ENCODE results near the gene HSP90B1.

HSP90B1 gene

GRCh38 chr12:103930787-103931735, 851 bp downstream of the HSP90B1 start:
- DNase-seq: peak; percentile 18

DNA sequence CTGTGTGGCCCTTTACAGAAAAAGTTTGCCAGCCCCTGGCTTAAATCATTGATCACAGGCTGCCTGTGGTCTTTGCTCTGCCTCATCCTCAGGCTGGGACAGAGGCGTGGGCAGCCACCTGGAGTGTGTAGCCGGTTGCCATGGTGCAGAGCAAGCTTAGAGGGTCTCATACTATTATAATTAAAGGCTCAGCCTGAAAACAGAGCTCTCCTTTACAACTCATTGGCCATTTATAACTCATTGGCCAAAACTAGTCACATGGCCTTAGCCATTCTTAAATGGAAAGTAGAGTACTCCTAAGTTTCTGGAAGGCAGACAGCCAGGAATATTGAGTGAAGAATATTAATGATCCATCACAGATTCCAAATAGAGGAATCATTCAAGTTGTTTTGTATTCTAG, 3.0 kb downstream of the HSP90B1 start:
- no peak for DNase-seq

GRCh38 chr12:103936679-103937078, 6.5 kb downstream of the HSP90B1 start:
- DNase-seq: no peak

DNA sequence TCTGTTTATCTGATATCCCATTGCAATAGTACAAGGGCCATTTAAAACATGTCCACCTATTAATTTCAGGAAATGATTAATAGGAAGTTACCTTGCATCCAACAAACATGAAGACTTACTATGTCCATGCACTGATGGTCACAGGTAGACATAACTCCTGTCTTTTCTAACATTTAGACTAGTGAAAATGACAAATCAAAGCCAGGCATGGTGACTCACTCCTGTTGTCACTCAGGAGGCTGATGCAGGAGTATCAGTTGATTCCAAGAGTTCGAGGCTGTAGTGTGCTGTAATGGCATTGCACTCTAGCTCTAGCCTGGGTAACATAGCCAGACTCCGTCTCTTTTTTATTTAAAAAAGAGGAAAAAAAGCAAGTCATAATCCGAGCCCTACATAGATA, 14.8 kb downstream of the HSP90B1 start:
- no peak for DNase-seq

DNA sequence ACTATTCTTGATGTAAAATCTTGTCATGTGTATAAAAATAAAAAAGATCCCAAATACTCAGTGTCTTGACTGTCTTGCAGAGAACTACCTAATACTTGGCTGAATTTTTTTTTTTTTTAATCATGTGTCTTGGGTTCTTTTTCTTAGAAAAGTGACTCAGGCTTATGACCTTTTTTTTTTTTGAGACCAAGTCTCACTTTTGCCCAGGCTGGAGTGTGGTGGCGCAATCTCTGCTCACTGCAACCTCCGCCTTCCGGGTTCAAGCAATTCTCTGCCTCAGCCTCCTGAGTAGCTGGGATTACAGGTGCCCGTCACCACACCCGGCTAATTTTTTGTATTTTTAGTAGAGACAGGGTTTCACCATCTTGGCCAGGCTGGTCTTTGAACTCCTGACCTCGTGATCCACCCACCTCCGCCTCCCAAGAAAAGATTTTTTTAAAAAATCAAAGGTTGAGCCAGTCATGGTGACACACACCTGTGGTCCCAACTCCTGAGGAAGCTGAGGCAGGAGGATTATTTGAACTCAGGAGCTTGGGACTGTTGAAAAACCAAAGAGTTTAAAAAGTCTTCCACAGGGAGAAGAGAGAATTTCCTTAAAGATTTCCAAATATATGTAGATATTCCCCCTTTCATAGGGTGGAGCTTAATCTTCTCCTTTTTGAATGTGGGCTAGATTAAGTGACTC, 17.8 kb downstream of the HSP90B1 start:
- DNase-seq: no peak

DNA sequence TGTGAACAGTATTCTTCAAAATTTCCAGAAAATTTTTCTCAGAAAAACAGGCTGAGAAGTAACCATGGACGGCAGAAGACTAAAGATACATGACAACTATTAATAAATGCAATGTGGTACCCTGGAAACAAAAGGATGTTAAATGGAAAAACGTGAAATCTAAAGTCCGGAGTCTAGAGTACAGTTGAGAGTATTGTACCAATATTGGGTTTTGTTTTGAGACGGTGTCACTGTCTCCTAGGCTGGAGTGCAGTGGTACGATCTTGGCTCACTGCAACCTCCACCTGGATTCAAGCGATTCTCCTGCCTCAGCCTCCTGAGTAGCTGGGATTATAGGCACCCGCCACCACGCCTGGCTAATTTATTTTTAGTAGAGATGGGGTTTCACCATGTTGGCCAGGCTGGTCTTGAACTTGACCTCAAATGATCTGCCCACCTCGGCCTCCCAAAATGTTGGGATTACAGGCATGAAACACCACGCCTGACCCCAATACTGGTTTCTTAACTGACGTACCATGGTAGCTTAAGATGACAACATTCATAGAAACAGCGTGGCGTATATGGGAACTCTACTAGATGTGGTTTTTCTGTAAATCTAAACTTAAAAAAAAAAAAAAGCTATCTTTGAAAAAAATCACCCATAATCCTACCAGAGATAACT, 18.7 kb downstream of the HSP90B1 start:
- no peak for DNase-seq

DNA sequence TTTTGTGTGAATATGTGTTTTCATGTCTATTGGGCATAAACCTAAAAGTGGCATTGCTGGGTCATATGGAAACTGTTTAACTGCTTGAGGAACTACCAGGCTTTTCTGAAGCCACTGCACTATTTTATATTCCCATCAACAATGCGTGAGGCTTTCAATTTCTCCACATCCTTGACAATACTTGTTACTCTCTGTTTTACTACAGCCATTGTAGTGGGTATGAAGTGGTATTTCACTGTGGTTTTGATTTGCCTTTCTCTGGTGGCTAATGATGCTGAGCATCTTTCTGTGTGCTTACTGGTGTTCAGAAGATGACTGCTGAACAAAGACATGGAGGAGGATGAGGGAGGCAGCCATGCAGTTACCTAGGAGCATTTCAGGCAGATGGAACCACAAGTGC, 22.3 kb downstream of the HSP90B1 start:
- DNase-seq: no peak

- DNase-seq: no peak
Measured at GRCh38 chr12:103955811-103956508, 25.8 kb downstream of the HSP90B1 start.

DNA sequence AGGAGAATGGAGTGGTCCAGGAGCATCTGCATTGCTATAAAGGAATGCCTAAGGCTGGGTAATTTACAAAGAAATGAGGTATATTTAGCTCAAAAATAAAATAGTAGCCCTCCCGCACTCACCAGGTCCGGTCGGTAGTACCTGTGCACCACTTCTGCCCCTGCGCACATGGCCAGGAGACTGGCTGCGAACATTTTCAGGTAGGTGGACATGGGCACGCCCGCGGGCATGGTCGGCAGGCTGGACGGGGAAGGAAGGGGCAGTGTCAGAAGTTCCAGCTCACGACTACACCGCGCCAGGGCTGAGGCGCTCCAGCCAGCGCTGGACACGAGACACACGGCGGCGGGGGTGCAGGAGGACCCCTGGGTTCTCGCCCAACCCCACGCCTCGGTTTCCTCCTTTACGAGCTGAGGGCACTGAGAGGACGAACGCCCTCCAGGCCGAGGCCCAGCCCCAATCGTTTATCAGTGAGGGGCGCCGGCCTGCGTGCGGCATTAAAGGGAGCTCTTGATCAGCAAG, 26.4 kb downstream of the HSP90B1 start:
- no peak for DNase-seq

GRCh38 chr12:103957865-103958388, 27.7 kb downstream of the HSP90B1 start:
- no peak for DNase-seq

DNA sequence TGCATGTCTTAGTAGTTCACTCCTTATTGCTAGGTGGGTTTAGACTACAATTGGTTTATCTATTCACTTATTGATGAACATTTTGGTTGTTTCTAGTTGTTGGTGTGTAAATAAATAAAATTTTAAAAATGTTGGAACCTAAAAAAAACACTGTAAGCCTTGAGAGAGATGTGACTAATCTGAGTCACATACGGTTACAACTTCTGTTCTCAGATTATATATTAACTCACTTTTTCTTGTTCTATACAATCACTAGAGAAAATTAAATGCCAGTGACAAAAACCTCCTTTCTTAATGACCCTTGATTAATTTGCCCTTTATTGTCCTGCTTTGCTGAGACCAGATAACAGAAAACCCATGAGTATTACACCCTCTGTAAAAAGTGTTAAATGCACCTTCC, 28.4 kb downstream of the HSP90B1 start:
- no peak for DNase-seq

DNA sequence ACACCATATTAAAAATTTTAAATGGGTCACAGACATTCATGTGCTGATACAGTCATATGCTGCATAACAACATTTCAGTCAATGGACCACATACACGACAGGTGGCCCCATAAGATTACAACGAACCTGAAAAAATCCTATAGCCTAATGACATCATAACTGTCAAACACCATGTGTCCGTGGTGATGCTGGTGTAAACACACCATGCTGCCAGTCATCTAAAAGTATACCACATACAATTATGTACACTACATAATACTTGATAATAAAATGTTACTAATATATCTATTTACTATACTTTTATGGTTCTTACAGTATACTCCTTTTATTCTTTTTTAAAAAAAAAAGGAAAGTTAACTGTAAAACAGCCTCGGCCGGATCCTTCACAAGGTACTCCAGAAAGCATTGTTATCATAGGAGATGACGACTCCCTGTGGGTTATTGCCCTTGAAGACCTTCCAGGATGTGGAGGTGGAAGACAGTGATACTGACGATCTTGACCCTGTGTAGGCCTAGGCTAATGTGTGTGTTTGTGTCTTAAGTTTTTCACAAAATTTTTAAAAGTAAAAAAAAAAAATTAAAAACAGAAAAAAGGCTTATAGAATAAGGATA, 30.5 kb downstream of the HSP90B1 start:
- DNase-seq: no peak

DNA sequence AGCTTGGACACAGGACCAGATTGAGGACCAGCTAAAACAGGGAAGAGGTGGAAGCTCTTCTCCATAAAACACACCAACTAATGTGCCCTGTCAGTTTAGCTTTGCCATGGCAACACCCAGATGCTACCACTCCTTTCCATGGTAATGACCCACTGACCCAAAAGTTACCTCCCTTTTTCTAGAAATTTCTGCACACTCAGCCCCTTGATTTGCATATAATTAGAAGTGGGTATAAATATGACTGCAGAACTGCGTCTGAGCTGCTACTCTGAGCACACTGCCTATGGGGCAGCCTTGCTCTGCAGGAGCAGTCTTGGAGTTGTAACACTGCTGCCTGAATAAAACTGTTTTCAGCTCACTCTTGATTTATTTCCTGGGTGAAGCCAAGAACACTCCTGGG, 32.3 kb downstream of the HSP90B1 start:
- DNase-seq: no peak

GRCh38 chr12:103964805-103965204, 34.6 kb downstream of the HSP90B1 start:
- no peak for DNase-seq

GRCh38 chr12:103965255-103965589, 35.0 kb downstream of the HSP90B1 start:
- DNase-seq: no peak

GRCh38 chr12:103965590-103966504, 35.6 kb downstream of the HSP90B1 start, which contains the start of gene TDG:
TSS of gene TDG (plus strand) at chr12:103965872. CDS start at chr12:103966038, 166 bp downstream.
- DNase-seq: peak; percentile 98

DNA sequence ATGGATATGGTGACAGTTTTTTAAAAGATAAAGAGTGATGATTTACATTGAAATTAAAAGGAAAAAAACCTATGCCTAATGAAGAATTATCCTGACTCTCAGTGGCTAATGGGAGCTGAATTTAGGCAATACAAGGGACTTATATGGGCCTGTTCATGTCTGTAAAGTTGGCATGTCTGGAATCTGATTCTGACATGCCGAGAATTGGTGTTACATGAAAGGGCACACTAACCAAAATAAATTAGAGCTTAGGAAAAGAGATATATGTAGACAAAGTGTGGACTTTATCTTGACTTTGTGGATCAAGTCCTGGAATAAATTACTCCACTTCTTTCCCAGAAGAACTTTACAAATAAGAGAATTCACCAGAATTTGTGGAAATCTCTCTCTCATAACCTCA, 36.5 kb downstream of the HSP90B1 start:
- DNase-seq: no peak

DNA sequence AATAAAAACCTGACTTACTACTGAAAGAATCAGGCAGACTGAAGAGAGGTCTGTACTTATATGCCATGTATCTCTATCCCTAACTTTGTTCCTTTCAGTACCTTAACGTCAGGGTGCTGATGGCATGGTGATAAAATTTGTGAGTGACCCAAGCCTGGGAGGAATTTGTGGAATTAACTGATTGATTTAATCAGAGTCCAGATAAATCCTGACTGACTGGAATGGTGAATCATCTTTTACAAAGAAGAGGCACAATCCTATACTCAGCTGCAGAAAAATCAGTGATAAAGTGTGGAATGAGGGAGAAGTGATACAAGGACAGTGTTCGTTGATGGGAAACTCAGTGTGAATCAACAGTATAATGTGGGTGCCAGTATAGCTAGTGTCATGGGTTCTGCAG, 39.2 kb downstream of the HSP90B1 start:
- DNase-seq: no peak

DNA sequence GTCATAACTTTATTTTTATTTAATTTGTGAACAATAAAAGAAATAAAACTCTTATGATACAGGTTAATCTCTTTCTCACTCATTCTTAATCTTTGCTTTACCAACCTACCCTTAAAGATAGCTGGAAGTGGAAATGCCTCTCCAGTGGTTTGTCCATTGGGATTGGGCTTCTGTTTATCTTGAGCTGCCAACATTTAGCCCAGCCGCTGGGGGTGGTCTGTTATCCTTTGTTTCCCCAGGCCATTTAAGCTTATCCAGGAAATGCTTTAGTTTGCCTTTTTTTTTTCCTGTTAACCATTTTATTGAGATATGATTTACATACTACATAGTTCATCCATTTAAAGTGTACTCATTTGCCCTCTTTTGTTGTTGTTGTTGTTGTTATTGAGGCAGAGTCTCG, 43.7 kb downstream of the HSP90B1 start:
- no peak for DNase-seq

GRCh38 chr12:103975368-103975767, 45.2 kb downstream of the HSP90B1 start:
- DNase-seq: no peak

DNA sequence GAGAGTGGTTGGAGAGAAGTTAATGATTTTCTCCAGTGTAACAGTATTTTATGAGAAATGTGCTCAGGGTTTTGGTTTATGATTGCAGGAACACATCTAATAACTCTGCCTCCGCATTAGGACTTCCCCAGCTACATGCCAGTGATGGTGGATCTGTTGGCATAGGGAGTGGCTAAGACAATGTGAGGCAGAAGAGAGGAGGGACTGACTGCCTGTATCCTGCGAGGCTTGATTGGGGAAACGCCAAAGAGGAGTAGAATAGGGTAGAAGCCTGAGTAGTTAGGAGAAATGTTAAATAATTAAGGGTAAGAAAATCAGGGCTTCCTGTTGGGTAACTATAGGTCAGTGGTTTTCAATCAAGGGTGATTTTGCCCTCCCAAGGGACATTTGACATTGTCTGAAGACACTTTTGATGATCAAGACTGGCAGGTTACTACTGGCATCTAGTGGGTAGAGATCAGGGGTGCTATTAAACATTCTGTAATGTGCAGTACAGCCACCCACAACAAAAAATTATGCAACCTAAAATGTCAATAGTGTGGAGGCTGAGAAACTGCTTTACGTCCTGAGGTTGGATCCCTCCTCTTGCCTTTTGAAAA, 48.3 kb downstream of the HSP90B1 start:
- no peak for DNase-seq
